DND-41 (cell line): Measurements from ENCODE around the gene GET4.

ENCODE experiments used
- ATAC-seq: fragments of 200-7000 bp; cut with Tn5 transposase; 3 replicates; pipeline ENCODE4 v1.9.1; 2021; ENCODE audit warnings: low read depth; ENCODE audit not compliant: insufficient read depth
- DNase-seq: peaks from one replicate; pipeline ENCODE4 v3.0.0-alpha.2; 2020
- H2AFZ ChIP-seq: 2 replicates; pipeline ENCODE4 v1.6.0; 2012; ENCODE audit warnings: low read depth, low read length
- H3K27ac ChIP-seq: 2 replicates; pipeline ENCODE4 v1.5.1; 2012; ENCODE audit warnings: low read length, inconsistent platforms
- H3K27me3 ChIP-seq: fragments of 200-600 bp; sonication (generic); 2 replicates; pipeline ENCODE4 v1.6.0; 2012; ENCODE audit warnings: low read length, mild to moderate bottlenecking, inconsistent platforms; ENCODE audit not compliant: insufficient read depth, poor library complexity
- H3K36me3 ChIP-seq: 2 replicates; pipeline ENCODE4 v1.5.1; 2012; ENCODE audit warnings: low read length, inconsistent platforms; ENCODE audit not compliant: insufficient read depth
- H3K4me1 ChIP-seq: 2 replicates; pipeline ENCODE4 v1.5.1; 2012; ENCODE audit warnings: mild to moderate bottlenecking, low read length; ENCODE audit not compliant: insufficient read depth
- H3K4me2 ChIP-seq: 2 replicates; pipeline ENCODE4 v1.6.0; 2012; ENCODE audit warnings: mild to moderate bottlenecking, moderate library complexity, low read length, inconsistent platforms; ENCODE audit not compliant: insufficient read depth
- H3K4me3 ChIP-seq, 2 experiments: fragments of 200-600 bp in 1 of 2; shearing (Covaris generic) in 1 of 2; 2 replicates each; pipeline ENCODE4 v1.5.1; 2012 to 2016; ENCODE audit warnings: inconsistent platforms in 2 of 2, low read length in 2 of 2, mild to moderate bottlenecking in 2 of 2, low read depth in 1 of 2, moderate library complexity in 1 of 2
- H3K79me2 ChIP-seq: 2 replicates; pipeline ENCODE4 v1.6.0; 2012; ENCODE audit warnings: low read length, inconsistent platforms; ENCODE audit not compliant: insufficient read depth
- H3K9ac ChIP-seq: 2 replicates; pipeline ENCODE4 v1.6.0; 2012; ENCODE audit warnings: low read depth, mild to moderate bottlenecking, inconsistent platforms, low read length, moderate library complexity
- H3K9me3 ChIP-seq: 2 replicates; pipeline ENCODE4 v1.5.1; 2012; ENCODE audit warnings: low read length, moderate library complexity, mild to moderate bottlenecking, inconsistent platforms; ENCODE audit not compliant: insufficient read depth, severe bottlenecking
- H4K20me1 ChIP-seq: 2 replicates; pipeline ENCODE4 v1.6.0; 2012; ENCODE audit warnings: low read length; ENCODE audit not compliant: insufficient read depth
- CTCF ChIP-seq: IDR thresholded peaks from 2 replicates; pipeline ENCODE4 v1.5.1; 2012; ENCODE audit warnings: borderline replicate concordance, low read length, moderate library complexity, mild to moderate bottlenecking; ENCODE audit not compliant: poor library complexity, severe bottlenecking; ENCODE audit errors: extremely low read depth
- EZH2 ChIP-seq: IDR thresholded peaks from 3 replicates; pipeline ENCODE4 v1.6.1; 2012; ENCODE audit warnings: borderline replicate concordance, low read depth, mild to moderate bottlenecking, moderate library complexity, low read length, inconsistent platforms; ENCODE audit not compliant: severe bottlenecking

Gene GET4

GRCh38 chr7:897086-897485, 20.7 kb downstream of the GET4 start:
- no peaks in the 10 kb centered on the region for H3K9me3 ChIP-seq
- H3K4me3 ChIP-seq = no peak overlapping the region
- H3K36me3 ChIP-seq = peaks cover 59% of the 10 kb centered on the region
- ATAC-seq (no peak), DNase-seq (no peak)
- peaks cover 48% of the 10 kb centered on the region for H4K20me1 ChIP-seq
- no peak overlapping the region for H3K4me2 ChIP-seq
- no peaks in the 10 kb centered on the region for H3K27me3 ChIP-seq
- no peak for TF ChIP-seq CTCF
- no peak overlapping the region for H2AFZ ChIP-seq
- H3K79me2 ChIP-seq = no peaks in the 10 kb centered on the region
- no peak overlapping the region for H3K9ac ChIP-seq
- no peak overlapping the region for H3K27ac ChIP-seq
- no peaks in the 10 kb centered on the region for H3K4me1 ChIP-seq

DNA sequence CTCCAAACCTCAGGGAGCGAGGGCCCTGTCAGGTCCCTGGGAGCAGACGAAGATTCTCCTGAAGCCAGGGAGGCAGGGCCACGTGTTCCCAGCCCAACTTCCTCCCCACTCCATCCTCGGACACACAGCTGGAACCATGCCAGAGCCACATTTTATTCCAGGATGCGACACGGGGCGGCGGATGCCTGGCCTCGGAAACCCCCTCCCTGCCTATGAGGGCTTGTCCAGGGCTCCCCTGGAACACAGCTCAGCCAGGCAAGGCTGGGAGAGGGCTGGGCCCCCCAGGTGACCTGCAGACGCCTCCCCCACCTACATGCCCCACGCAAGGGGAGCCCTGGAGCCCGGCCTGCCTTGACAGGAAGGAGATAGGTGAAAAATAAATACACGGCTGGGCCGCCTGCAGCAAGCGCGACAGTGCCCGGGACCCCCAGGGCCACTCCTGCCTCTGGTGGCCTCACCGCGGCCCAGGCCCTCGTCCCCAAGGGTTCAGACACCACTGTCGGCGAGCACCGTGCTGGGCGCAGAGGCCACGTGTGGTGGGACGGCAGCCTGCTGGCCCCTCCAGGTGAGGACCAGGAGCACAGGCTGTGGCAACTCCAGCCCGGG, 21.5 kb downstream of the GET4 start:
- no peak for TF ChIP-seq CTCF
- TF ChIP-seq EZH2 = no peak
- Histone ChIP-seq H3K27ac (no peak overlapping the region), H4K20me1 (peaks cover 40% of the 10 kb centered on the region), H3K4me3 (no peak overlapping the region), H3K27me3 (no peaks in the 10 kb centered on the region), H2AFZ (no peak overlapping the region), H3K9ac (no peak overlapping the region), H3K4me1 (no peaks in the 10 kb centered on the region), H3K36me3 (peaks cover 51% of the 10 kb centered on the region), H3K4me2 (no peak overlapping the region), H3K9me3 (no peaks in the 10 kb centered on the region), H3K79me2 (no peaks in the 10 kb centered on the region)
- no peak; the same call in 2 of the 3 replicates for ATAC-seq
- no peak for DNase-seq

- H4K20me1 ChIP-seq = peaks cover 36% of the 10 kb centered on the region
- 0 out of 3 replicates have a peak, but pooled peaks have one; percentile 8 for ATAC-seq
- no peaks in the 10 kb centered on the region for H3K79me2 ChIP-seq
- no peaks in the 10 kb centered on the region for H3K27me3 ChIP-seq
- no peak for DNase-seq
- H3K9me3 ChIP-seq = no peaks in the 10 kb centered on the region
- H3K4me2 ChIP-seq = no peak overlapping the region
- H3K36me3 ChIP-seq = peaks cover 46% of the 10 kb centered on the region
- H3K9ac ChIP-seq = no peak overlapping the region
- no peak overlapping the region for H2AFZ ChIP-seq
- H3K4me3 ChIP-seq = no peak overlapping the region
- no peak overlapping the region for H3K27ac ChIP-seq
- no peaks in the 10 kb centered on the region for H3K4me1 ChIP-seq
- no peak for TF ChIP-seq EZH2
These were observed 22.1 kb downstream of the GET4 start for GRCh38 chr7:898460-898854.

DNA sequence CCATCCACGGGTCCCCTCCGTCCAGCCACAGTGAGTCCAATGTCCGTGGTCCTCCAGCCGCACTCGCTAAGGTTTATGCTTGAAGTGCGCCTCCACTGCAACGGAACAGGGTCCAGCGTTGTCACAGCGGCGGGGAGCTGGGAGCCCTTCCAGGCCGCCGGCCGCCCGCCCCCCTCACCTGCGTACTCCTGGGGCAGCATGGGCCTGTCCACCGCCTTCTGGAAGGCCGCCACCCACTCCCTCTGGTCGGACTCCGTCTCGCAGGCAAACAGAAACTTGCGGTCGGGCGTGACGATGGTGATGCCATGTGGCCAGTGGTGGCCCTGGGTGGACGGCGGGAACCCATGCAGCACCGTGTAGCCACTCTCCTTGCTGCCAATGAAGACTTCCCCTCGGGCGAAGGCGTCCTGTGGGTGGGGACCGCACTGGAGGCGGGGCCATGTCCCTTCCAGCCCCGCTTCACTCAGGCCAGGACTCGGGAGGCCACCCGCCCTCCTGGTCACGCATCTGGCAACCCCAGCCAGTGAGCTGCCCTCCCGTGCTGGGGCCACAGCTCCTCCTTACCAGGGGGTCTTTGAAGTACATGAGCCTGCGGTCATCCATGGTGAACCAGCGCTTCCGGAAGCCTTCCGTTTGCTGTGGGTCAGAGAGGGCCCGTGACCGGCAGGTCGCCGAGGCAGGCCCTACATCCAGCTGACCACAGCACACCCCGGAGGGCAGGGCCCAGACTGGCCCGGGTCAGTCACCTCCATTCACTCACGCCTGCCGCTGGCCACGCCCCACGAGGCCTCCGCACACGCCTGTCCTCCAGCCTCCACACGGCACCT, 22.7 kb downstream of the GET4 start:
- H2AFZ ChIP-seq = no peak overlapping the region
- H3K9me3 ChIP-seq = no peaks in the 10 kb centered on the region
- H3K4me2 ChIP-seq = no peak overlapping the region
- no peaks in the 10 kb centered on the region for H3K79me2 ChIP-seq
- no peak overlapping the region for H3K9ac ChIP-seq
- no peak for TF ChIP-seq EZH2
- TF ChIP-seq CTCF = no peak
- H3K27me3 ChIP-seq = no peaks in the 10 kb centered on the region
- peaks cover 30% of the 10 kb centered on the region for H4K20me1 ChIP-seq
- peaks cover 40% of the 10 kb centered on the region for H3K36me3 ChIP-seq
- no peaks in the 10 kb centered on the region for H3K4me1 ChIP-seq
- H3K27ac ChIP-seq = no peak overlapping the region
- DNase-seq (no peak), ATAC-seq (no peak)
- H3K4me3 ChIP-seq = no peak overlapping the region
